ENCODE data around the gene PHLDB3. TPM values are rescaled to one million over a fixed set of nuclear protein-coding genes. Genes with fewer than 3 reads are reported as not detected.
"Not testable (repeated sequence)": the region's sequence is repeated elsewhere in the genome, so short reads cannot be mapped to it uniquely, and the experiment has no call there.

The PHLDB3 gene
- total RNA-seq, 1 donor from 2014 or later, result 23.4 TPM

GRCh38 chr19:43548706-43549105 is 44.2 kb upstream of the PHLDB3 start:
- Mint-ChIP-seq H3K9me3 (ENCODE audit: low read depth) (no peaks in the 10 kb centered on the region), H3K36me3 (ENCODE audit: insufficient read depth) (peaks cover 31% of the 10 kb centered on the region), H3K4me1 (ENCODE audit: low read depth) (no peaks in the 10 kb centered on the region), H3K27ac (no peak overlapping the region), H3K4me3 (ENCODE audit: low read depth) (no peak overlapping the region), H3K27me3 (no peaks in the 10 kb centered on the region)
- DNase-seq (ENCODE audit: low spot score, unreplicated experiment), result no peak
- no peak for TF ChIP-seq CTCF (IDR thresholded peaks at IDR 0.05; ENCODE audit: unreplicated experiment)

GRCh38 chr19:43547926-43548325 is 43.4 kb upstream of the PHLDB3 start:
- not testable (repeated sequence) for H3K4me3 Mint-ChIP-seq (ENCODE audit: low read depth); H3K27me3 Mint-ChIP-seq; H3K27ac Mint-ChIP-seq; DNase-seq (ENCODE audit: low spot score, unreplicated experiment); H3K9me3 Mint-ChIP-seq (ENCODE audit: low read depth); H3K4me1 Mint-ChIP-seq (ENCODE audit: low read depth)
- peaks cover 33% of the 10 kb centered on the region for H3K36me3 Mint-ChIP-seq (ENCODE audit: insufficient read depth)

- H3K4me1 Mint-ChIP-seq (ENCODE audit: low read depth), result no peaks in the 10 kb centered on the region
- no peaks in the 10 kb centered on the region for H3K27me3 Mint-ChIP-seq
- no peak for TF ChIP-seq CTCF (IDR thresholded peaks at IDR 0.05; ENCODE audit: unreplicated experiment)
- H3K4me3 Mint-ChIP-seq (ENCODE audit: low read depth), result no peak overlapping the region
- H3K9me3 Mint-ChIP-seq (ENCODE audit: low read depth), result no peaks in the 10 kb centered on the region
- no peak overlapping the region for H3K27ac Mint-ChIP-seq
- peaks cover 36% of the 10 kb centered on the region for H3K36me3 Mint-ChIP-seq (ENCODE audit: insufficient read depth)
- no peak for DNase-seq (ENCODE audit: low spot score, unreplicated experiment)
These were observed 42.0 kb upstream of the PHLDB3 start for GRCh38 chr19:43546581-43546980.

GRCh38 chr19:43545981-43546380 is 41.4 kb upstream of the PHLDB3 start:
- peaks cover 35% of the 10 kb centered on the region for H3K36me3 Mint-ChIP-seq (ENCODE audit: insufficient read depth)
- no peaks in the 10 kb centered on the region for H3K9me3 Mint-ChIP-seq (ENCODE audit: low read depth)
- TF ChIP-seq CTCF (IDR thresholded peaks at IDR 0.05; ENCODE audit: unreplicated experiment), result no peak
- no peaks in the 10 kb centered on the region for H3K4me1 Mint-ChIP-seq (ENCODE audit: low read depth)
- H3K27ac Mint-ChIP-seq, result no peak overlapping the region
- no peak for DNase-seq (ENCODE audit: low spot score, unreplicated experiment)
- H3K27me3 Mint-ChIP-seq, result no peaks in the 10 kb centered on the region
- no peak overlapping the region for H3K4me3 Mint-ChIP-seq (ENCODE audit: low read depth)

GRCh38 chr19:43545276-43545675 is 40.7 kb upstream of the PHLDB3 start:
- no peak overlapping the region for H3K27ac Mint-ChIP-seq
- H3K4me3 Mint-ChIP-seq (ENCODE audit: low read depth), result no peak overlapping the region
- no peaks in the 10 kb centered on the region for H3K9me3 Mint-ChIP-seq (ENCODE audit: low read depth)
- no peak for TF ChIP-seq CTCF (IDR thresholded peaks at IDR 0.05; ENCODE audit: unreplicated experiment)
- no peaks in the 10 kb centered on the region for H3K4me1 Mint-ChIP-seq (ENCODE audit: low read depth)
- H3K36me3 Mint-ChIP-seq (ENCODE audit: insufficient read depth), result peaks cover 36% of the 10 kb centered on the region
- DNase-seq (ENCODE audit: low spot score, unreplicated experiment), result no peak
- no peaks in the 10 kb centered on the region for H3K27me3 Mint-ChIP-seq

- Mint-ChIP-seq H3K27me3 (no peaks in the 10 kb centered on the region), H3K4me3 (ENCODE audit: low read depth) (no peak overlapping the region), H3K9me3 (ENCODE audit: low read depth) (peaks cover 3% of the 10 kb centered on the region), H3K4me1 (ENCODE audit: low read depth) (no peaks in the 10 kb centered on the region), H3K27ac (no peak overlapping the region), H3K36me3 (ENCODE audit: insufficient read depth) (peaks cover 44% of the 10 kb centered on the region)
- no peak for DNase-seq (ENCODE audit: low spot score, unreplicated experiment)
- no peak for TF ChIP-seq CTCF (IDR thresholded peaks at IDR 0.05; ENCODE audit: unreplicated experiment)
These were observed 39.5 kb upstream of the PHLDB3 start for GRCh38 chr19:43544077-43544476.

All from progenitor cell of endocrine pancreas (in vitro differentiated cells).